Neural cell (in vitro differentiated cells): ENCODE data around the gene CHERP. TPM values are rescaled to one million over a fixed set of nuclear protein-coding genes. Genes with fewer than 3 reads are reported as not detected.

Source experiments
- H2AFZ ChIP-seq: fragments of 200-600, 300-800 bp; sonication (generic), shearing (Covaris generic); 2 replicates; pipeline ENCODE4 v1.6.0; 2014; ENCODE audit warnings: low read depth, mild to moderate bottlenecking, antibody characterized with exemption, low read length, moderate library complexity
- H3F3A ChIP-seq: fragments of 200-600 bp; shearing (Covaris generic); 2 replicates; pipeline ENCODE4 v1.6.1; 2016; ENCODE audit warnings: mild to moderate bottlenecking, moderate library complexity, mixed read lengths, antibody characterized with exemption, low read length; ENCODE audit not compliant: insufficient read depth, poor library complexity, severe bottlenecking
- H3K27ac ChIP-seq: fragments of 200-600, 300-800 bp; sonication (generic), shearing (Covaris generic); 2 replicates; pipeline ENCODE4 v1.5.1; 2014; ENCODE audit warnings: mild to moderate bottlenecking, low read length, moderate library complexity
- H3K27me3 ChIP-seq: fragments of 300-800, 200-600 bp; sonication (generic), shearing (Covaris generic); 2 replicates; pipeline ENCODE4 v1.6.0; 2014; ENCODE audit warnings: mild to moderate bottlenecking, low read depth, low read length, moderate library complexity; ENCODE audit not compliant: insufficient read depth
- H3K36me3 ChIP-seq: fragments of 300-800, 200-600 bp; sonication (generic), shearing (Covaris generic); 2 replicates; pipeline ENCODE4 v1.5.1; 2014; ENCODE audit warnings: mild to moderate bottlenecking, antibody characterized with exemption, low read length, moderate library complexity; ENCODE audit not compliant: insufficient read depth
- H3K4me2 ChIP-seq: fragments of 300-800, 200-600 bp; sonication (generic), shearing (Covaris generic); 2 replicates; pipeline ENCODE4 v1.6.0; 2014; ENCODE audit warnings: mild to moderate bottlenecking, low read length
- H3K4me3 ChIP-seq: fragments of 300-800, 200-600 bp; sonication (generic), shearing (Covaris generic); 2 replicates; pipeline ENCODE4 v1.5.1; 2014; ENCODE audit warnings: mild to moderate bottlenecking, low read length, moderate library complexity
- H3K79me2 ChIP-seq: fragments of 200-600 bp; shearing (Covaris generic); replicated peaks from 2 replicates; pipeline ENCODE4 v1.6.0; 2014; ENCODE audit warnings: mild to moderate bottlenecking, low read length, moderate library complexity; ENCODE audit not compliant: insufficient read depth
- H3K9ac ChIP-seq: fragments of 300-800, 200-600 bp; sonication (generic), shearing (Covaris generic); 2 replicates; pipeline ENCODE4 v1.6.1; 2016; ENCODE audit warnings: mild to moderate bottlenecking, low read length, mixed read lengths
- H3K9me2 ChIP-seq: fragments of 200-600 bp; shearing (Covaris generic); 2 replicates; pipeline ENCODE4 v1.6.1; 2016; ENCODE audit warnings: mild to moderate bottlenecking, low read length, mixed read lengths; ENCODE audit not compliant: insufficient read depth
- H3K9me3 ChIP-seq: fragments of 200-600, 300-800 bp; sonication (generic), shearing (Covaris generic); 2 replicates; pipeline ENCODE4 v1.6.1; 2016; ENCODE audit warnings: mild to moderate bottlenecking, mixed run types, low read length, moderate library complexity, mixed read lengths
- H4K20me1 ChIP-seq: fragments of 200-600 bp; shearing (Covaris generic); 2 replicates; pipeline ENCODE4 v1.6.1; 2016; ENCODE audit warnings: mild to moderate bottlenecking, mixed run types; ENCODE audit not compliant: insufficient read depth
- EP300 ChIP-seq: fragments of 450-650 bp; conservative IDR thresholded peaks from 2 replicates; pipeline ENCODE4 v1.6.1; 2014; ENCODE audit warnings: antibody characterized with exemption, mild to moderate bottlenecking, moderate library complexity; ENCODE audit not compliant: poor library complexity, severe bottlenecking
- EZH2 ChIP-seq: fragments of 200-600, 300-800 bp; shearing (Covaris generic), sonication (generic); IDR thresholded peaks from 2 replicates; pipeline ENCODE4 v1.6.1; 2014; ENCODE audit warnings: antibody characterized with exemption, low read length, borderline replicate concordance, mild to moderate bottlenecking; ENCODE audit not compliant: insufficient read depth, poor library complexity, severe bottlenecking
- MXI1 ChIP-seq: fragments of 450-650 bp; conservative IDR thresholded peaks from 2 replicates; pipeline ENCODE4 v1.6.1; 2014; ENCODE audit warnings: antibody characterized with exemption, mild to moderate bottlenecking; ENCODE audit not compliant: poor library complexity, severe bottlenecking
- POLR2AphosphoS5 ChIP-seq: IDR thresholded peaks from 2 replicates; pipeline ENCODE4 v1.6.1; 2012
- RAD21 ChIP-seq: fragments of 450-650 bp; conservative IDR thresholded peaks from 2 replicates; pipeline ENCODE4 v1.6.1; 2014; ENCODE audit warnings: antibody characterized with exemption, mild to moderate bottlenecking, moderate library complexity
- SMC3 ChIP-seq: fragments of 450-650 bp; conservative IDR thresholded peaks from 2 replicates; pipeline ENCODE4 v1.6.1; 2014; ENCODE audit warnings: antibody characterized with exemption, mild to moderate bottlenecking, moderate library complexity; ENCODE audit not compliant: poor library complexity
- TAF1 ChIP-seq: IDR thresholded peaks from 2 replicates; pipeline ENCODE4 v1.6.1; 2012; ENCODE audit warnings: low read depth
- polyA plus RNA-seq: library from polyadenylated mRNA; depleted of rRNA; stranded (reverse); fragments of >200 nt; gene quantifications from 2 replicates; pipeline ENCODE4 v1.2.3, GENCODE V29; 2014
- TF ChIP-seq, protein P1 (sequence below): fragments of 450-650 bp; IDR thresholded peaks from 2 replicates; pipeline ENCODE4 v1.5.1; 2014; ENCODE audit warnings: antibody characterized with exemption, mild to moderate bottlenecking, moderate library complexity; ENCODE audit not compliant: poor library complexity, severe bottlenecking
- TF ChIP-seq, protein P2 (sequence below): IDR thresholded peaks from 2 replicates; pipeline ENCODE4 v1.6.1; 2012; ENCODE audit warnings: borderline replicate concordance

Gene CHERP
- polyA plus RNA-seq, 1 donor from 2014 or later = 5.4 TPM

DNA sequence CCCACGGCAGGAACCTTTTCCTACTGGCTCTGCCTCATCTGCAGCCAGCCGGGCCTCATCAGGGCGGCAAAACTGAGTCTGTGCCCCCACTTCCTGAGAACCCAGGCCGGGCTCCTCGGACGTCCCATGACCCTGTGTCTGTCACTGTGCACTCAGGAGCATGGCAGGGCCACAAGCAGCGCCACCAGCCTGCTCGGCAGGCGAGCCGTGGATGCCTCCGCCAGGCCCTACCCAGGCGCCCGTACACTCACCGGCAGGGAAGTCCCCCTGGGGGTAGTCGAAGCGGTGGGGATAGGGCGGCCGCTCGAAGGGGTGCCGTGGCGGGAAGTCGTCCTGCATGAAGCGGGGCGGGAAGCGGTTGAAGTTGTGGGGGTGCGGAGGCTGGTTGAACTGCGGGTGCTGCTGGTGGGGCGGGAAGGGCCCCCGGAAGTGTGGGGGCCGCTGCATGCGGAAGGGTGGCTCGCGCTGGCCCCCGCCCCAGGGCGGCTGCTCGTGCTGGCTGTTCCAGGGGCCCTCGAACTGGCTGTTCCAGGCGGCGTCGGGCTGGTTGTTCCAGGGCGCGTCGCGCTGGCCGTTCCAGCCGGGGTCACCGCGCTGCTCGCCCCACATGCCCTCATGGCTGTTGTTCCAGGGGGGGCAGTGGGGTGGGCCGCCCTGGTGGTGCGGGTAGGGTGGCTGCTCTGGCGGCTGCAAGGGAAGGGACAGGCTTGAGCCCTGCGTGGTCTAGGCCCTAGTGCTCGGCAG is 17.1 kb downstream of the CHERP start:
- TF ChIP-seq, protein P1, sequence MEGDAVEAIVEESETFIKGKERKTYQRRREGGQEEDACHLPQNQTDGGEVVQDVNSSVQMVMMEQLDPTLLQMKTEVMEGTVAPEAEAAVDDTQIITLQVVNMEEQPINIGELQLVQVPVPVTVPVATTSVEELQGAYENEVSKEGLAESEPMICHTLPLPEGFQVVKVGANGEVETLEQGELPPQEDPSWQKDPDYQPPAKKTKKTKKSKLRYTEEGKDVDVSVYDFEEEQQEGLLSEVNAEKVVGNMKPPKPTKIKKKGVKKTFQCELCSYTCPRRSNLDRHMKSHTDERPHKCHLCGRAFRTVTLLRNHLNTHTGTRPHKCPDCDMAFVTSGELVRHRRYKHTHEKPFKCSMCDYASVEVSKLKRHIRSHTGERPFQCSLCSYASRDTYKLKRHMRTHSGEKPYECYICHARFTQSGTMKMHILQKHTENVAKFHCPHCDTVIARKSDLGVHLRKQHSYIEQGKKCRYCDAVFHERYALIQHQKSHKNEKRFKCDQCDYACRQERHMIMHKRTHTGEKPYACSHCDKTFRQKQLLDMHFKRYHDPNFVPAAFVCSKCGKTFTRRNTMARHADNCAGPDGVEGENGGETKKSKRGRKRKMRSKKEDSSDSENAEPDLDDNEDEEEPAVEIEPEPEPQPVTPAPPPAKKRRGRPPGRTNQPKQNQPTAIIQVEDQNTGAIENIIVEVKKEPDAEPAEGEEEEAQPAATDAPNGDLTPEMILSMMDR = no peak
- TF ChIP-seq POLR2AphosphoS5 = no peak
- TF ChIP-seq, protein P2, sequence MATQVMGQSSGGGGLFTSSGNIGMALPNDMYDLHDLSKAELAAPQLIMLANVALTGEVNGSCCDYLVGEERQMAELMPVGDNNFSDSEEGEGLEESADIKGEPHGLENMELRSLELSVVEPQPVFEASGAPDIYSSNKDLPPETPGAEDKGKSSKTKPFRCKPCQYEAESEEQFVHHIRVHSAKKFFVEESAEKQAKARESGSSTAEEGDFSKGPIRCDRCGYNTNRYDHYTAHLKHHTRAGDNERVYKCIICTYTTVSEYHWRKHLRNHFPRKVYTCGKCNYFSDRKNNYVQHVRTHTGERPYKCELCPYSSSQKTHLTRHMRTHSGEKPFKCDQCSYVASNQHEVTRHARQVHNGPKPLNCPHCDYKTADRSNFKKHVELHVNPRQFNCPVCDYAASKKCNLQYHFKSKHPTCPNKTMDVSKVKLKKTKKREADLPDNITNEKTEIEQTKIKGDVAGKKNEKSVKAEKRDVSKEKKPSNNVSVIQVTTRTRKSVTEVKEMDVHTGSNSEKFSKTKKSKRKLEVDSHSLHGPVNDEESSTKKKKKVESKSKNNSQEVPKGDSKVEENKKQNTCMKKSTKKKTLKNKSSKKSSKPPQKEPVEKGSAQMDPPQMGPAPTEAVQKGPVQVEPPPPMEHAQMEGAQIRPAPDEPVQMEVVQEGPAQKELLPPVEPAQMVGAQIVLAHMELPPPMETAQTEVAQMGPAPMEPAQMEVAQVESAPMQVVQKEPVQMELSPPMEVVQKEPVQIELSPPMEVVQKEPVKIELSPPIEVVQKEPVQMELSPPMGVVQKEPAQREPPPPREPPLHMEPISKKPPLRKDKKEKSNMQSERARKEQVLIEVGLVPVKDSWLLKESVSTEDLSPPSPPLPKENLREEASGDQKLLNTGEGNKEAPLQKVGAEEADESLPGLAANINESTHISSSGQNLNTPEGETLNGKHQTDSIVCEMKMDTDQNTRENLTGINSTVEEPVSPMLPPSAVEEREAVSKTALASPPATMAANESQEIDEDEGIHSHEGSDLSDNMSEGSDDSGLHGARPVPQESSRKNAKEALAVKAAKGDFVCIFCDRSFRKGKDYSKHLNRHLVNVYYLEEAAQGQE = no peak
- no peaks in the 10 kb centered on the region for H3K79me2 ChIP-seq

DNA sequence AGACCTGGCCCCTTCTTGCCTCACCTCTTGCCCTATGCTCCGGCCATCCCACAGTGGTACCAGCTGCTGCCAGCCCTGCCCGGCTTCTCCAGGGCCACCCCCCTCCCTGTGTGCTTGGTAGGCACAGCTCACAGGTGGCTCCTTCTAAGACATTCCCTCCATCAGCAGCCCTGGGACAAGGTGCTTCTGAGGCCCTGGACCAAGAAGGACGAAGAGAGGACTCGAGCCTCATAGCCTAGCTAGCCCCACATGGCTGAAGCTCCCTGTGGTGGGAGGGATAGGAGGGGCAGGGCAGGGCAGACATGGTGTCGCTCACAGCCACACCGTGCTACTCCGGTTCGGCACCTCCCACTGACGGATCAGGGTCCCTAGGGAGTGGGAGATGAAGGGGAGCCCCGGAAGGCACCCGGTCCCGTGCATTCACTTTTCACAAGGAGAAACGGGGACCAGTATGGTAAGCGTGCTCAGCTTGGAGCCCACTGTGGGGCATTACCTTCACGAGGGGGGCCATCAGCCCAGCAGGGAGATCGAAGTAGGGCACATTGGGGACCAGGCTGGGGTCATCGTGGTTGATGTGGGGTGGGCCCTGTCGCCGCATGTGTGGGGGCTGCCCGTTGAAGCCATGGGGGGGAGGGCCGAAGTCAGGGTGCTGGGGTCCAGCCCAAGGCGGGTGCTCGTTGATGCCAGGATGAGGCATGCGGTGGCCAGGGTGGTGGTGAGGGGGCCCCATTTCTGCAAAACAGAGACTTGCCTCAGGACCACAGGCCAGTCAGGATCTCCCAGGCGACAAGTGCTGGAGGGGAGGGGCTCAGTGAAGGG is 19.5 kb downstream of the CHERP start:
- Histone ChIP-seq H3K9me2 (no peaks in the 10 kb centered on the region), H3K9me3 (no peaks in the 10 kb centered on the region), H3K4me3 (no peak overlapping the region), H3K27ac (no peak overlapping the region), H3K4me2 (no peak overlapping the region), H3F3A (no peaks in the 10 kb centered on the region), H3K9ac (no peak overlapping the region), H2AFZ (no peak overlapping the region), H4K20me1 (no peaks in the 10 kb centered on the region), H3K36me3 (no peaks in the 10 kb centered on the region), H3K79me2 (no peaks in the 10 kb centered on the region), H3K27me3 (no peaks in the 10 kb centered on the region)
- no peak for TF ChIP-seq EZH2
- no peak for TF ChIP-seq TAF1
- no peak for TF ChIP-seq EP300
- TF ChIP-seq, protein P1 = no peak
- no peak for TF ChIP-seq POLR2AphosphoS5
- no peak for TF ChIP-seq RAD21
- no peak for TF ChIP-seq SMC3
- TF ChIP-seq, protein P2 = no peak
- no peak for TF ChIP-seq MXI1

More for the DNA sequence above, 17.1 kb downstream of the CHERP start:
- Histone ChIP-seq H3F3A (no peaks in the 10 kb centered on the region), H2AFZ (no peak overlapping the region), H3K9me3 (no peaks in the 10 kb centered on the region), H3K4me2 (no peak overlapping the region), H3K27ac (no peak overlapping the region), H3K36me3 (no peaks in the 10 kb centered on the region), H3K4me3 (no peak overlapping the region), H4K20me1 (no peaks in the 10 kb centered on the region), H3K27me3 (no peaks in the 10 kb centered on the region), H3K9ac (no peak overlapping the region), H3K9me2 (no peaks in the 10 kb centered on the region)
